ENCODE measurements around the gene SRPX2.

DNA sequence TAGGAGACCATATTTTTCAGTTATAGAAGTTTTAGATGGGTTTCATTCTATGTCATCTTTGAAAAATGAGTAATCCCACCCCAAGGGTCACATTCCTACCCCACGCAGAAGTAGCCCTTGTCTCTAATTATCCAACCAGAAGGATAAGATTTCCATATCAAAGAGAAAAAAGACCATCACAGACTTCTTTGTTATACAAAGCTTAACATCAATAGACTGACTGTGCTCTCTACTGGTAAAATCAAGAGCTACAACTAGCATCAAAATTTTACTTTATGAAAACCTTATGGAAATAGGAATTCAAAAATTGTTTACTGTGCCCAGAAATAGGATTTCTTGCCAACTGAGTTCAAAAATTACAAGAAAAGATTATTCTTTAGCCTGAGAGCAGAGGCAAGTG is 34.4 kb upstream of the SRPX2 start:
- no peak for TF ChIP-seq GATA2 (IDR thresholded peaks at IDR 0.05; ENCODE audit: low read depth, low read length)
- TF ChIP-seq GATA3 (IDR thresholded peaks at IDR 0.05; ENCODE audit: low read depth, low read length), result no peak

Measured in SH-SY5Y (cell line).